ENCODE results near the gene STEAP1. TPM values are rescaled to one million over a fixed set of nuclear protein-coding genes. Genes with fewer than 3 reads are reported as not detected.
"Not testable (repeated sequence)": the region's sequence is repeated elsewhere in the genome, so short reads cannot be mapped to it uniquely, and the experiment has no call there.

STEAP1 gene
- total RNA-seq, 2 donors from 2014 or later, result 0.66 to 3.8 TPM

DNA sequence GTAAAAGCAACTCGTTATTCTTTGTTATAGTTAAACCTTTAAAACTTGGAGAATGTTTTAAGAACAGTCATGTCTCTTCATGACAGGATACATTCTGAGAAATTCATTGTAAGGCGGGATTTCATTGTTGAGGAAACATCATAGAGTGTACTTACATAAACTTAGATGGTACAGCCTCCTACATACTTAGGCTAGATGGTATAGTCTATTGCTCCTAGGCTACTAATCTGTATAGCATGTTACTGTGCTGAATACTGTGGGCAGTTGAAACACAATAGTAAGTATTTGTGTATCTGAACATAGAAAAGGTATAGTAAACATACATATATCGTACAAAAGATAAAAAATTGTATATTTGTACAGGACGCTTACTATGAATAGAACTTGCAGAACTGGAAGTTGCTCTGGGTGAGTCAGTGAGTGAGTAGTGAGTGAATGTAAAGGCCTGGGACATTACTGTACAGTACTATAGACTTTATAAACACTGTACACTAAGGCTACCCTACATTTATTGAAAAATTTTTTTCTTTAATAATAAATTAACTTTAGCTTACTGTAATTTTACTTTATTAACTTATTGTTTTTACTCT, 3.6 kb downstream of the STEAP1 start:
- H3K36me3 ChIP-seq (ENCODE audit: control insufficient read depth, insufficient read depth, low read length); H3K27ac Mint-ChIP-seq; H3K4me1 Mint-ChIP-seq; H3K36me3 Mint-ChIP-seq (ENCODE audit: low read depth); H3K27ac ChIP-seq (ENCODE audit: low read depth, low read length); H3K4me3 Mint-ChIP-seq; H3K4me3 ChIP-seq (ENCODE audit: low read length); DNase-seq; H3K9me3 ChIP-seq (ENCODE audit: control insufficient read depth, low read length); H3K9me3 Mint-ChIP-seq; H3K9ac ChIP-seq (ENCODE audit: extremely low read depth, low read length, poor library complexity, severe bottlenecking); H3K4me1 ChIP-seq (ENCODE audit: control insufficient read depth, insufficient read depth, low read length): not testable (repeated sequence)
- WGBS, 2 experiments (ENCODE audit: insufficient coverage in 1 of 2, insufficient read length in 1 of 2), result 100% methylated on average over 2 to 3 of the region's 4 CpGs
- peaks cover 32% of the 10 kb centered on the region for H3K27me3 Mint-ChIP-seq (ENCODE audit: insufficient read depth)
- peaks cover 11% of the 10 kb centered on the region for H3K27me3 ChIP-seq (ENCODE audit: control insufficient read depth, insufficient read depth, low read length, poor library complexity, severe bottlenecking)

DNA sequence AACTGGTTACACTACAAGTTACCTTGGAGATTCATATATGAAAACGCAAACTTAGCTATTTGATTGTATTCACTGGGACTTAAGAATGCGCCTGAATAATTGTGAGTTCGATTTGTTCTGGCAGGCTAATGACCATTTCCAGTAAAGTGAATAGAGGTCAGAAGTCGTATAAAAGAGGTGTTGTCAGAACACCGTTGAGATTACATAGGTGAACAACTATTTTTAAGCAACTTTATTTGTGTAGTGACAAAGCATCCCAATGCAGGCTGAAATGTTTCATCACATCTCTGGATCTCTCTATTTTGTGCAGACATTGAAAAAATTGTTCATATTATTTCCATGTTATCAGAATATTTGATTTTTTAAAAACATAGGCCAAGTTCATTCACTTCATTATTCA, 9.3 kb downstream of the STEAP1 start:
- Histone ChIP-seq H3K9me3 (ENCODE audit: control insufficient read depth, low read length) (no peaks in the 10 kb centered on the region), H3K27me3 (ENCODE audit: control insufficient read depth, insufficient read depth, low read length, poor library complexity, severe bottlenecking) (no peaks in the 10 kb centered on the region), H3K36me3 (ENCODE audit: control insufficient read depth, insufficient read depth, low read length) (no peaks in the 10 kb centered on the region), H3K27ac (ENCODE audit: low read depth, low read length) (no peak overlapping the region), H3K4me3 (ENCODE audit: low read length) (no peak overlapping the region), H3K4me1 (ENCODE audit: control insufficient read depth, insufficient read depth, low read length) (no peaks in the 10 kb centered on the region), H3K9ac (ENCODE audit: extremely low read depth, low read length, poor library complexity, severe bottlenecking) (no peak overlapping the region)
- no peaks in the 10 kb centered on the region for H3K36me3 Mint-ChIP-seq (ENCODE audit: low read depth)
- no peaks in the 10 kb centered on the region for H3K4me1 Mint-ChIP-seq
- WGBS, 2 experiments (ENCODE audit: insufficient coverage in 1 of 2, insufficient read length in 1 of 2), result 92 to 100% methylated on average over 3 to 5 of the region's 5 CpGs
- no peaks in the 10 kb centered on the region for H3K9me3 Mint-ChIP-seq
- DNase-seq, result no peak
- no peaks in the 10 kb centered on the region for H3K27me3 Mint-ChIP-seq (ENCODE audit: insufficient read depth)
- H3K4me3 Mint-ChIP-seq, result no peak overlapping the region
- no peak overlapping the region for H3K27ac Mint-ChIP-seq
- TF ChIP-seq, protein P1, sequence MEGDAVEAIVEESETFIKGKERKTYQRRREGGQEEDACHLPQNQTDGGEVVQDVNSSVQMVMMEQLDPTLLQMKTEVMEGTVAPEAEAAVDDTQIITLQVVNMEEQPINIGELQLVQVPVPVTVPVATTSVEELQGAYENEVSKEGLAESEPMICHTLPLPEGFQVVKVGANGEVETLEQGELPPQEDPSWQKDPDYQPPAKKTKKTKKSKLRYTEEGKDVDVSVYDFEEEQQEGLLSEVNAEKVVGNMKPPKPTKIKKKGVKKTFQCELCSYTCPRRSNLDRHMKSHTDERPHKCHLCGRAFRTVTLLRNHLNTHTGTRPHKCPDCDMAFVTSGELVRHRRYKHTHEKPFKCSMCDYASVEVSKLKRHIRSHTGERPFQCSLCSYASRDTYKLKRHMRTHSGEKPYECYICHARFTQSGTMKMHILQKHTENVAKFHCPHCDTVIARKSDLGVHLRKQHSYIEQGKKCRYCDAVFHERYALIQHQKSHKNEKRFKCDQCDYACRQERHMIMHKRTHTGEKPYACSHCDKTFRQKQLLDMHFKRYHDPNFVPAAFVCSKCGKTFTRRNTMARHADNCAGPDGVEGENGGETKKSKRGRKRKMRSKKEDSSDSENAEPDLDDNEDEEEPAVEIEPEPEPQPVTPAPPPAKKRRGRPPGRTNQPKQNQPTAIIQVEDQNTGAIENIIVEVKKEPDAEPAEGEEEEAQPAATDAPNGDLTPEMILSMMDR (conservative IDR thresholded peaks at IDR 0.05), result no peak

DNA sequence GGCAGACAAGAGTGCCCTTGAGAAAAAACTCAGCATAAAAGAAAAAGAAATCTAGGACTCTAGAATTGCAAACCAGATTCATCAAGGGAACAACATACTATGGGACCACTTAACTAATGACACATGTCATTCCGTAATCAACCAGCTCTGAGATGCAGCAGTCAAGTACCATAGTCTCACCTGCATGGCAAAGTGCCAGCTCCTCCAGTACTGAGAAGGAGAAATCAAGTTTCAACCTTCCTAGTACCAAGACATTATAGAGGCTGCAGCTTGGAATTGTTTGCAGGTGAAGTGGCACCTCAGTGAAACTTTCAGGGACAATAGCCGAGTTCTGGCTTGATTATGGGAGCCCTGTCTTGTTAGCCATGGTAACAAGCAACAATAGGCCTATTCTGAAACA, 11.5 kb downstream of the STEAP1 start:
- H3K4me1 ChIP-seq (ENCODE audit: control insufficient read depth, insufficient read depth, low read length), result no peaks in the 10 kb centered on the region
- no peaks in the 10 kb centered on the region for H3K36me3 Mint-ChIP-seq (ENCODE audit: low read depth)
- no peak overlapping the region for H3K9ac ChIP-seq (ENCODE audit: extremely low read depth, low read length, poor library complexity, severe bottlenecking)
- WGBS, 2 experiments (ENCODE audit: insufficient coverage in 1 of 2, insufficient read length in 1 of 2), result 80 to 93% methylated on average over 1 to 2 of the region's 2 CpGs
- no peak overlapping the region for H3K4me3 ChIP-seq (ENCODE audit: low read length)
- H3K27me3 ChIP-seq (ENCODE audit: control insufficient read depth, insufficient read depth, low read length, poor library complexity, severe bottlenecking), result no peaks in the 10 kb centered on the region
- peaks cover 5% of the 10 kb centered on the region for H3K9me3 ChIP-seq (ENCODE audit: control insufficient read depth, low read length)
- TF ChIP-seq, protein P1 (conservative IDR thresholded peaks at IDR 0.05), result no peak
- H3K27me3 Mint-ChIP-seq (ENCODE audit: insufficient read depth), result no peaks in the 10 kb centered on the region
- no peak overlapping the region for H3K27ac Mint-ChIP-seq
- no peak overlapping the region for H3K4me3 Mint-ChIP-seq
- DNase-seq, result no peak
- peaks cover 6% of the 10 kb centered on the region for H3K9me3 Mint-ChIP-seq
- no peaks in the 10 kb centered on the region for H3K4me1 Mint-ChIP-seq
- no peak overlapping the region for H3K27ac ChIP-seq (ENCODE audit: low read depth, low read length)
- H3K36me3 ChIP-seq (ENCODE audit: control insufficient read depth, insufficient read depth, low read length), result no peaks in the 10 kb centered on the region

DNA sequence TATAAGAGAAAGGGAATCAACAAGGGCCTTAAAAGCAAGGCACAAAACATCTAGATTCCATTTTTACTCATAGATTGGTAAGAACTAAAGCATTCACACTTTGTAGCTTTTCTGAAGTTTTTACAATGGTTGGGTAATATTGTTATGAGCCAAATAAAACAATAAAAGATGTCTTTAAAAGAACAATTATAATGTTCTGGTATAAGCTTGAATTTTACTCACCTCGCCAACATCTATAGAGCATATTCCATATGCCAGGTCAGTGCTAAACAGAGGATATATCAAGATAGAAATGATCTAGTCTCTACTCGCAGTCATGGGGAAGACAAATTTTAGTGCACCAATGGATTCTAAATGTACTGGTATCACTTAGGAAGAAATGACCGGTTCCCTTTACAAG, 11.9 kb downstream of the STEAP1 start:
- H3K36me3 Mint-ChIP-seq (ENCODE audit: low read depth), result no peaks in the 10 kb centered on the region
- 90 to 100% methylated on average over 3 of the region's 3 CpGs for WGBS, 2 experiments (ENCODE audit: insufficient coverage in 1 of 2, insufficient read length in 1 of 2)

More for the DNA sequence above, 11.9 kb downstream of the STEAP1 start:
- Histone ChIP-seq H3K36me3 (ENCODE audit: control insufficient read depth, insufficient read depth, low read length) (no peaks in the 10 kb centered on the region), H3K27me3 (ENCODE audit: control insufficient read depth, insufficient read depth, low read length, poor library complexity, severe bottlenecking) (no peaks in the 10 kb centered on the region), H3K4me3 (ENCODE audit: low read length) (no peak overlapping the region), H3K9ac (ENCODE audit: extremely low read depth, low read length, poor library complexity, severe bottlenecking) (no peak overlapping the region), H3K4me1 (ENCODE audit: control insufficient read depth, insufficient read depth, low read length) (no peaks in the 10 kb centered on the region), H3K9me3 (ENCODE audit: control insufficient read depth, low read length) (peaks cover 5% of the 10 kb centered on the region), H3K27ac (ENCODE audit: low read depth, low read length) (no peak overlapping the region)
- no peak overlapping the region for H3K27ac Mint-ChIP-seq
- no peak overlapping the region for H3K4me3 Mint-ChIP-seq
- H3K27me3 Mint-ChIP-seq (ENCODE audit: insufficient read depth), result no peaks in the 10 kb centered on the region
- TF ChIP-seq, protein P1 (conservative IDR thresholded peaks at IDR 0.05), result no peak
- no peaks in the 10 kb centered on the region for H3K4me1 Mint-ChIP-seq
- peaks cover 6% of the 10 kb centered on the region for H3K9me3 Mint-ChIP-seq
- DNase-seq, result no peak
